ENCODE results near the gene ACACA.
"Not testable (repeated sequence)": the region's sequence is repeated elsewhere in the genome, so short reads cannot be mapped to it uniquely, and the experiment has no call there.

Gene ACACA

GRCh38 chr17:37373530-37374159 lies 33.0 kb downstream of the ACACA start:
- TF ChIP-seq TAF1 (IDR thresholded peaks at IDR 0.05; ENCODE audit: low read depth, low read length) = no peak
- no peak for TF ChIP-seq POU2F2 (IDR thresholded peaks at IDR 0.05; ENCODE audit: low read depth, low read length)
- TF ChIP-seq POLR2A (IDR thresholded peaks at IDR 0.05; ENCODE audit: low read depth, low read length) = no peak
- no peak for TF ChIP-seq SPI1 (IDR thresholded peaks at IDR 0.05; ENCODE audit: low read depth, low read length)
- no peak for TF ChIP-seq PAX5 (IDR thresholded peaks at IDR 0.05; ENCODE audit: insufficient read depth, low read length, severe bottlenecking)
- TF ChIP-seq POLR2AphosphoS5 (IDR thresholded peaks at IDR 0.05; ENCODE audit: low read depth, low read length) = no peak
- FAIRE-seq = no peak

GRCh38 chr17:37368577-37368976 lies 38.1 kb downstream of the ACACA start:
- FAIRE-seq = no peak
- TF ChIP-seq SPI1 (IDR thresholded peaks at IDR 0.05; ENCODE audit: low read depth, low read length) = no peak
- no peak for TF ChIP-seq POU2F2 (IDR thresholded peaks at IDR 0.05; ENCODE audit: low read depth, low read length)
- DNase-seq (ENCODE audit: insufficient read length, low spot score) = no peak

More at GRCh38 chr17:37373530-37374159, 33.0 kb downstream of the ACACA start:
- no peak for DNase-seq (ENCODE audit: insufficient read length, low spot score)

- no peak for TF ChIP-seq SPI1 (IDR thresholded peaks at IDR 0.05; ENCODE audit: low read depth, low read length)
- TF ChIP-seq POU2F2 (IDR thresholded peaks at IDR 0.05; ENCODE audit: low read depth, low read length) = no peak
- TF ChIP-seq PAX5 (IDR thresholded peaks at IDR 0.05; ENCODE audit: insufficient read depth, low read length, severe bottlenecking) = no peak
- no peak for TF ChIP-seq POLR2A (IDR thresholded peaks at IDR 0.05; ENCODE audit: low read depth, low read length)
- no peak for TF ChIP-seq TAF1 (IDR thresholded peaks at IDR 0.05; ENCODE audit: low read depth, low read length)
- TF ChIP-seq POLR2AphosphoS5 (IDR thresholded peaks at IDR 0.05; ENCODE audit: low read depth, low read length) = no peak
- FAIRE-seq (no peak), DNase-seq (ENCODE audit: insufficient read length, low spot score) (no peak)
Measured at GRCh38 chr17:37365589-37365988, 41.0 kb downstream of the ACACA start.

- FAIRE-seq = no peak
- no peak for DNase-seq (ENCODE audit: insufficient read length, low spot score)
- TF ChIP-seq POLR2A (IDR thresholded peaks at IDR 0.05; ENCODE audit: low read depth, low read length) = no peak
- TF ChIP-seq TAF1 (IDR thresholded peaks at IDR 0.05; ENCODE audit: low read depth, low read length) = no peak
- TF ChIP-seq POLR2AphosphoS5 (IDR thresholded peaks at IDR 0.05; ENCODE audit: low read depth, low read length) = no peak
- TF ChIP-seq SPI1 (IDR thresholded peaks at IDR 0.05; ENCODE audit: low read depth, low read length) = no peak
- TF ChIP-seq POU2F2 (IDR thresholded peaks at IDR 0.05; ENCODE audit: low read depth, low read length) = no peak
- TF ChIP-seq PAX5 (IDR thresholded peaks at IDR 0.05; ENCODE audit: insufficient read depth, low read length, severe bottlenecking) = no peak
Measured at GRCh38 chr17:37361543-37361942, 45.1 kb downstream of the ACACA start.

GRCh38 chr17:37360632-37361031 lies 46.0 kb downstream of the ACACA start:
- FAIRE-seq = no peak

GRCh38 chr17:37359682-37360188 lies 46.9 kb downstream of the ACACA start:
- TF ChIP-seq PAX5 (IDR thresholded peaks at IDR 0.05; ENCODE audit: insufficient read depth, low read length, severe bottlenecking) (no peak), POLR2AphosphoS5 (IDR thresholded peaks at IDR 0.05; ENCODE audit: low read depth, low read length) (no peak), SPI1 (IDR thresholded peaks at IDR 0.05; ENCODE audit: low read depth, low read length) (no peak), TAF1 (IDR thresholded peaks at IDR 0.05; ENCODE audit: low read depth, low read length) (no peak), POLR2A (IDR thresholded peaks at IDR 0.05; ENCODE audit: low read depth, low read length) (no peak), POU2F2 (IDR thresholded peaks at IDR 0.05; ENCODE audit: low read depth, low read length) (no peak)
- FAIRE-seq (no peak), DNase-seq (ENCODE audit: insufficient read length, low spot score) (no peak)

More at GRCh38 chr17:37360632-37361031, 46.0 kb downstream of the ACACA start:
- DNase-seq (ENCODE audit: insufficient read length, low spot score) = no peak
- TF ChIP-seq TAF1 (IDR thresholded peaks at IDR 0.05; ENCODE audit: low read depth, low read length) = no peak
- TF ChIP-seq SPI1 (IDR thresholded peaks at IDR 0.05; ENCODE audit: low read depth, low read length) = no peak
- TF ChIP-seq POLR2A (IDR thresholded peaks at IDR 0.05; ENCODE audit: low read depth, low read length) = no peak
- TF ChIP-seq PAX5 (IDR thresholded peaks at IDR 0.05; ENCODE audit: insufficient read depth, low read length, severe bottlenecking) = no peak
- no peak for TF ChIP-seq POLR2AphosphoS5 (IDR thresholded peaks at IDR 0.05; ENCODE audit: low read depth, low read length)
- TF ChIP-seq POU2F2 (IDR thresholded peaks at IDR 0.05; ENCODE audit: low read depth, low read length) = no peak

GRCh38 chr17:37358830-37359681 lies 47.6 kb downstream of the ACACA start:
- TF ChIP-seq POLR2A (IDR thresholded peaks at IDR 0.05; ENCODE audit: low read depth, low read length) = peak; percentile 39; the same call in 1 of the 2 replicates
- peak; percentile 16; the same call in 1 of the 2 replicates for TF ChIP-seq TAF1 (IDR thresholded peaks at IDR 0.05; ENCODE audit: low read depth, low read length)
- TF ChIP-seq POLR2AphosphoS5 (IDR thresholded peaks at IDR 0.05; ENCODE audit: low read depth, low read length) = no peak
- DNase-seq (ENCODE audit: insufficient read length, low spot score) (peak; percentile 98), FAIRE-seq (no peak)

- no peak for FAIRE-seq
- TF ChIP-seq PAX5 (IDR thresholded peaks at IDR 0.05; ENCODE audit: insufficient read depth, low read length, severe bottlenecking) (no peak), POLR2AphosphoS5 (IDR thresholded peaks at IDR 0.05; ENCODE audit: low read depth, low read length) (peak; percentile 42; the same call in 1 of the 2 replicates), TAF1 (IDR thresholded peaks at IDR 0.05; ENCODE audit: low read depth, low read length) (no peak; the same call in 1 of the 2 replicates), SPI1 (IDR thresholded peaks at IDR 0.05; ENCODE audit: low read depth, low read length) (no peak), POLR2A (IDR thresholded peaks at IDR 0.05; ENCODE audit: low read depth, low read length) (0 out of 2 replicates have a peak, but pooled peaks have one; percentile 27), POU2F2 (IDR thresholded peaks at IDR 0.05; ENCODE audit: low read depth, low read length) (no peak)
- DNase-seq (ENCODE audit: insufficient read length, low spot score) = peak; percentile 42
Measured at GRCh38 chr17:37358098-37358829, 48.4 kb downstream of the ACACA start.

GRCh38 chr17:37356796-37357569 lies 49.7 kb downstream of the ACACA start:
- FAIRE-seq = not testable (repeated sequence)

GRCh38 chr17:37346863-37347402 lies 59.7 kb downstream of the ACACA start:
- DNase-seq (ENCODE audit: insufficient read length, low spot score); FAIRE-seq: not testable (repeated sequence)

More at GRCh38 chr17:37356796-37357569, 49.7 kb downstream of the ACACA start:
- not testable (repeated sequence) for DNase-seq (ENCODE audit: insufficient read length, low spot score)

All from GM12891 (cell line).